SW 1271 (cell line): ENCODE data around the gene NFXL1.
"Not testable (repeated sequence)": the region's sequence is repeated elsewhere in the genome, so short reads cannot be mapped to it uniquely, and the experiment has no call there.

Experiments used
- DNase-seq, 2 experiments: peaks; one replicate each; lab custom pipeline; 2025; lab: John Stamatoyannopoulos, UW

Gene NFXL1

GRCh38 chr4:47914220-47914925 is at the start of gene NFXL1:
TSS of gene NFXL1 (minus strand) at chr4:47914583. CDS start at chr4:47914203, 380 bp downstream.
- DNase-seq: peak; percentile 93 to 94

DNA sequence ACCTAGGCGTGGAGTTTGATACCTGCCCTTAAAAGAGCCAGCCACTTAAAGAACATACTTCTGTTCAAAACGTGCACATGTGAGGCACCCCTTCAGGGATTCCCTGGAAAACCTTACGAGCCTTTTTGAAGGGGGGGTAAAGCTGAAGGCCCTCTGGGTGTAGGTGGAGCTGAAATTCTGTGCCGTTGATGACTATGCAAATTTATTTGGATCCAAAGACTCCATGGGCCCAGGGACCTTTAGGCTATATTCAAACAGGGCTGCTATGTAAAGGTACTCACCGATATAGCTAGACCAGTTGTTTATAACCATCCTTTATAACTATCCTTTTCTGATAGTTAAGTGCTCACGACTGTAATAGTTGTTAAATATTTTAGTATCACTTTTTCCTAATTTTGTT is 40.3 kb upstream of the NFXL1 start:
- no peak for DNase-seq

DNA sequence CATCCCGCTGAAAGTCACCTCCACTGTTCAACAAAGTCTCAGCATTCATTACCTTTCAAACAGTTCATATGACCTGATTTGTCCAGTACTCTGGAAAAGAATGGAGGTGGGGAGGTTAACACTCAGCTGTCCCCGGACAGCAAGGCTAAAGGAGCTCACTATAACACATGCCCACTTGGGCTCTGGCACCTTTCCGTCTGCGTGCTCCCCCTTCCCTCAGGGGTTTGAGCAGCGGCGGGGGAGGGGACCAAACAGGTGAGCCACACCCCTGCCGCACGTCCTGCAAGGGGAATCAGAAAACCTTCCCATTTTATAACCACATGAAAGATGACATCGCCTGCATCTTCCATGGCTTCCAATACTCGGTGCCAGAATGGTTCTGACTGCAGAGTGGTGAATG is 39.9 kb upstream of the NFXL1 start:
- no peak for DNase-seq

- DNase-seq: no peak
These were observed 31.7 kb upstream of the NFXL1 start for GRCh38 chr4:47945930-47946726.

DNA sequence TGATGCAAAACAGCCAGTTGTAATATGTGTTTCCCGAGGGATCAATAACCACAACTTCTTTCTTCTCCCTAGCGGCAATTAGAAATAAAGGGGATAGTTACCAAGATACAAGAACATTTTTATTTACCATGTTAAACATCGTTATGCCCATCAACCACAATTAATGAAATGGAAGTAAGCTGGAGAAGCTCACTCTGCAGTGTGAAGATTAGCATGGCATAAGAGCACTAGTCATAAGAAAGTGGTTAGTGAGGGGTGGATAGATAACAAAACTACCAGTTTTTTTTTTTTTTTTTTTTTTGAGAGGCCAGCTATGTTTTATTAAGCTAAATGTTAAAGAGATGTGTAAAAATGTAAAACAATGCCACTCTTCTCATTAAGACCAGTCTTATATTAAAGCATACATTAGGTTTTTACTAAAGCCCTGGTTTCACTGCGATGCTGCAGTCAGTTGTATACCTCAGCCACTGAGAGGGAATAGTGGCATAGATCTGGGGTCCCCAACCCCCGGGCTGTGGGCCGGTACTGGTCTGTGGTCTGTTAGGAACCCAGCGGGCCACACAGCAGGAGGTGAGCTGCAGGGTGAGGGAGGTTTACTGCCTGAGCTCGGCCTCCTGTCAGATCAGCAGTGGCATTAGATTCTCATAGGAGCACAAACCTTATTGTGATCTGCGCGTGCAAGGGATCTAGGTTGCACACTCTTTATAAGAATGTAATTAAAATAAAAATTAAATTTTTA is 27.9 kb upstream of the NFXL1 start:
- no peak for DNase-seq

GRCh38 chr4:47939456-47939855 is 25.1 kb upstream of the NFXL1 start:
- no peak for DNase-seq

- DNase-seq: no peak
These were observed 22.0 kb upstream of the NFXL1 start for GRCh38 chr4:47936336-47936735.

DNA sequence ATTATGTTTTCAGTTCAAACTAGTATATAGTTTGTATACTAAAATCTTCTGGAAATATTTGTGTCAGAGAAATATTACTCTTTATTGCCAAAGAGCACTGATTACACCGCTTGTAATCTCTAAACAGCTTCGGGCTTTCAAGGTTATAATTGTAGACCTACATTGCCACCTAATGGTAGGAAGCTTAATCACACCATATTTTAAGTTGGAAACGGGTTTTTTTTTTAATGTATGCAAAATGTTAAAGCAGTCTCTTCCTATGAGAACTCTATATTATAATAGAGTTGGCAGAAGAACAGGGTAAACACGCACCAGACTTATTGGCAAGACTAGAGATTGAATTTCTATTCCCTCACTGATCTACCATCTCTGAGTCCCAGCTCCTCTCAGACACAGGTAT is 19.5 kb upstream of the NFXL1 start:
- DNase-seq: peak; percentile 29 to 36

DNA sequence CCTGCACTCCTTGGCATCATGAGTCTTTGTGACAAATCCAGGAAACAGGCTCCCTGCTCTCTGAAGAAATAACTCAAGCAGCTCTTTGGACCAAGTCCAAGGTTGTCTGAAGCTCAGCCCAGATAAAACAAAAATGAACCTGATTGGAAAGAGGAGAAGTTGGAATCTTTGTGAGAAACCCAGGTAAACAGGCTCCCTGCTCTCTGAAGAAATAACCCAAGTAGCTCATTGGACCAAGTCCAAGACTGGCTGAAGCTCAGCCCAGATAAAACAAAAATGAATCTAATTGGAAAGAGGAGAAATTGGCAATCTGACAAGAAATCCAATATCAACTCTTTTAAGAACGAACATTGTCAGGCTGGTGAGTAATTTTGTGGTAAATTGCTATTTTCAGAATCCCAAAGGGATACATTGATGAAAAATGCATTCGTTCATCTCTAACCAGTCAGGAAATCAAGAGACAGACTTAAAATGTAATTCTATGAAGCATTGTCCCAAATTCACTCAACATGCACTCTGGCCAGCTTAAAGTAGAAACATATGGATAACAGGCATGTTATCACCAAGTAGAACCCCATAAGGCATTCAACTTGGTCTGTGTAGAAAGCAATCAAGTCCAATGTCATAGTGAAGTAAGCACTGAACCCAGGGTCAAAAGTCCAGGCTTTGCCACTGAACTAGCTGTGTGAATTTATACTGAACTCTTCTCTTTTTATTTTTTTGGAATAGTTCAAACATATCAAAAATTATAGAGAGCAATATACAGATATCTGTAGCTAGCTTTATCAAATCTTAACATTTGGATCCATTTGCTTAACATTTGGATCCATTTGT is 16.8 kb upstream of the NFXL1 start:
- DNase-seq: no peak

DNA sequence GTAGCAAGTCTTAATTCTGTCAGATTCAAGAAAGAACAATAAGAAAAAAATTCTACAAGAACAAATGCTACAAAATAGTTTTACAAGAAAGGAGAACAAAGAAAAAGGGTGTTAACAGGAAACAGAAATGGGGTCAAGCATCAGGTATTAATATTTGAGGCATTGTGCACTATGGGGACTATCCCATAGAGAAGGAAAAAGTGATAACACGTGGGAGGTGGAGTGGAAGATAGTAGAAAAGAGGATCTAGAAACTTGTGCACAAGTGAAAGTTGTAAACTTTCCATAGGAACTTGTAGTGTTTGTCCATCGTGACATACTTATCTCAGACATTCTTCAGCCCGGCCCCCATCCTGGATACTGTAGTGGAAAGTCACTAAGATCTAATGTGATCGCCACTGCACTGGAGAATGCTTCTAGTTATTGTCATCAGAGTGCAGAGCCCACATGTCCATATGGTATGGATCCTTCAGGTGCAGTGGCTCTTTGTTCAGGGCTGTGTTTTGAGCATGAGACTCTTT is 15.4 kb upstream of the NFXL1 start:
- DNase-seq: no peak

DNA sequence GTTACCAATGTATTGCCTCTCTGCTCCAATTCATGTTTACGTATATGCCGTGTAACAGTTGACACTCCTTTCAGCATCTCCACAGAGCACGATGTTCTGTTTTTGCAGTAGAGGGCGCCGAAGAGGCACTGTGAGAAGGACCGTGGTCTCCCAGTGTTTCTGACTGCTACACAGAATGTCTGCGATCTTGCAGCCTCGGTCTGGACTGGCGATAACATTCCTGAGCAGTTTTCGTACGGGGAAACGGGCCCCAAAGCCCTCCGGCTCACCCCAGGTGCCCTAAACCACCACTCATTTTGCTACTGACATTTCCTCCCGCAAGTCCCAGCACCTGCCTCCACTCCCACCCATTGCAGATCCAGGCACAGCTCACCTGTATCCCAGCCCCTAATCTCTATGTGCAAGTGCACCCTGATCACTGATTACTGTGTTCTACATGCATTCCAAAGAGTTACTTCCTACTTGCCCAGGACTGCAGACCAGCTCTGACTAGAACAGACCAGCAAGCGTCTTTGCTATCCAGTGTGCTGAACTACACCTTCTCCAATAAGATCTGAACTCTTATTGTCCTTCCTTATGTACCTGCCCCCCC is 12.4 kb upstream of the NFXL1 start:
- DNase-seq: peak in 1 of 2 experiments; percentile 37

GRCh38 chr4:47923261-47923608 is 8.9 kb upstream of the NFXL1 start:
- DNase-seq: not testable (repeated sequence)

DNA sequence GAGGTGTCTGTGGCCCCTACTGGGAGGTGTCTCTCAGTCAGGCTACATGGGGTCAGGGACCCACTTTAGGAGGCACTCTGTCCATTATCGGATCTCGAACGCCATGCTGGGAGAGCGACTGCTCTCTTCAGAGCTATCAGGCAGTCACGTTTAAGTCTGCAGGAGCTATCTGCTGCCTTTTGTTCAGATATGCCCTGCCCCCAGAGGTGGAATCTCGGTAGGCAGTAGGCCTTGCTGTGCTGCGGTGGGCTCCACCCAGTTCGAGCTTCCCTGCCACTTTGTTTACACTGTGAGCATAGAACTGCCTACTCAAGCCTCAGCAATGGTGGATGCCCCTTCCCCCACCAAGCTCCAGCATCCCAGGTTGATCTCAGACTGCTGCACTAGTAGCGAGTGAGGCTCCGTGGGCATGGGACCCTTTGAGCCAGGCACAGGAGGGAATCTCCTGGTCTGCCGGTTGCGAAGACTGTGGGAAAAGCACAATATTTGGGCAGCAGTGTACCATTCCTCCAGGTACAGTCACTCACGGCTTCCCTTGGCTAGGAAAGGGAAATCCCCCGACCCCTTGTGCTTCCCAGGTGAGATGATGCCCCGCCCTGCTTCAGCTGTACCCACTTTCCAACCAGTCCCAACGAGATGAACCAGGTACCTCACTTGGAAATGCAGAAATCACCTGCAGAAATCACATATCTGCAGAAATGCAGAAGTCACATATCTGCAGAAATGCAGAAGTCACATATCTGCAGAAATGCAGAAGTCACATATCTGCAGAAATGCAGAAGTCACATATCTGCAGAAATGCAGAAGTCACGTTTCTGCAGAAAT is 8.3 kb upstream of the NFXL1 start:
- DNase-seq: not testable (repeated sequence)

DNA sequence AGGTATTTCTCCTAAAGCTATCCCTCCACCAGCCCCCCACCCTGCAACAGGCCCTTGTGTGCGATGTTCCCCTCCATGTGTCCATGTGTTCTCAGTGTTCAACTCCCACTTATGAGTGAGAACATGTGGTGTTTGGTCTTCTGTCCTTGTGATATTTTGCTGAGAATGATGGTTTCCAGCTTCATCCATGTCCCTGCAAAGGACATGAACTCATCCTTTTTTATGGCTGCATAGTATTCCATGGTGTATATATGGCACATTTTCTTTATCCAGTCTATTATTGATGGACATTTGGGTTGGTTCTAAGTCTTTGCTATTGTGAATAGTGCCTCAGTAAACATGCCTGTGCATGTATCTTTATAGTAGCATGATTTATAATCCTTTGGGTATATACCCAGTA is 2.8 kb upstream of the NFXL1 start:
- DNase-seq: not testable (repeated sequence)

DNA sequence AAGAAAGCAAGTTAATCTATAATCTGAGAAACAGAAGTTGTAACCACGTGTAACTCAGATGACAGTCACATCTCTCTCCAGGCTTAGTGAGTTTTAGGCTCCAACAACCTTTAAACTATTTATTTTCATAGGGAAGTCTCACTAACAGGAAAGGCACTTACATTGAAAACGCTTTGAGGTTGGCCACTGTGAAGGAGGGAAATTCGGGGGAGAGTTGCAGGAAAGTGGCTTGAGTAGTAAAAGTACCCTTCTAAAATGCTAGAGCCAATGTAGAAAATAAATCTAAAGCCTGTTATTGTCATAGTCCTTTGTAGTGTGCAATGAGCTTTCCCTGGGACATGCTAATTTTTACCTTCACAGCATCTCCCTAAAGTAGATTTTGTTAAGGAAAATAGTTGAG is 995 bp upstream of the NFXL1 start:
- no peak for DNase-seq

DNA sequence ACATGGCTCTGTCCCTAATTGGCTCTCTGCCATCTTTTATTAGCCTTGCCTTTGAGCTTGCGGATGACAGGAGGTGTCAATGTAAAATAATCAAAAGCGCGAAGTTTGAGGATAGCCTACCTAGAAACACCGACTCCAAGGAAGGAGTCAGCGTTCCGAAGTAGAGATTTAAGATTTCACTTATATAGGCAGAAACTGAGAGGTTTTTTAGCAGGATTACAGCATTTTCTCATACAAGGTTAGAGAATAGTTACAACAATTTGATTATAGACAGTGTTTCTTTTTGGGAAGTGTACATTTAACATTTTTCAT is 499 bp upstream of the NFXL1 start:
- peak in 1 of 2 experiments; percentile 40 for DNase-seq

GRCh38 chr4:47913861-47914219 is 543 bp downstream of the NFXL1 start:
- DNase-seq: peak in 1 of 2 experiments; percentile 19

- DNase-seq: no peak
These were observed 1.1 kb downstream of the NFXL1 start for GRCh38 chr4:47913330-47913729.

DNA sequence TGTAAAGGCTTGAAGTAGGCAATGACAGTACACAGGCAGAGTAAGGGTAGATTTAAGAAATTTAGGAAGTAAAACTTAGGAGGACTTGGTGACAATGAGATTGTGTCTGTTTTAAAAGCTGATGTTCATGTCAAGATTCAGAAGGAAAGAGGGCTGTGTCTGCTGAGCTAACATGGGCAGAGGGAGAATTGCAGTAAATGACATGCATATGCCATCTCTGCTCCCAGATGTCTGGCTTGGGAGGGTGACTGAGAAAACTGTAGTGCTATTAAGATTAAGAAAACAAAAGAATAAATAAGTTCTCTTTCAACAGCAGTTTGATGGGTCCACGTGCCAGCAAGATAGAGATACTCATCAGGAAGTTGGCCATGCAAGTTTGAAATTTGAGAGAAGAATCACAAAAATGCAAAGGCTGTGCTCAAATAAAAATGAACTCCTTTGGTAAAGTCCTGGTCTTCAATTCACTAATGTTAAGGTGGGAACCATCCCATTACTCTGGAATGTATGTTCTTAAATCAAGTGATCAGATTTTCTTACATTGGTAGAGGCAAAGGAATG is 7.2 kb downstream of the NFXL1 start:
- no peak for DNase-seq

DNA sequence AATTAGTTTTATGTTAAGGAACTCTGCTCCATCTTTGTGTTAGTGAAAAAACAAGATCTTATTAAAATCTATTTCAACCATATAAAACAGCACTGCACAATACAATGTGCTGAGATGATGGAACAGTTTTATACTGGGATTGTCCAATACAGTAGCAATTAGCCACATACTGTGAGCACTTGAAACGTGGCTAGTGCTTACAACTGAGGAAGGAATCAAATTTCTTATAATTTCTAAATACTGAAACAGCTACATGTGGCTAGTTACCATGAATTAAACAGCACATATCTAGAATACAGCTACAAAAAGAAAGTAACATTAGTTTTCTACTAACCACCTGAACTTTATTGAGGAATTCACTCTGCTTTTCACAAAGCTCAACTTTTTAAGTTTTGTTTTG is 14.7 kb downstream of the NFXL1 start:
- no peak for DNase-seq
